GM12874 (cell line): ENCODE results near the gene ABCA3.

Experiments
- CTCF ChIP-seq: IDR thresholded peaks from 2 replicates; pipeline ENCODE4 v1.5.1; 2011; ENCODE audit warnings: low read depth, mild to moderate bottlenecking, control low read depth, low read length, moderate library complexity; ENCODE audit not compliant: insufficient read depth

ABCA3 gene

DNA sequence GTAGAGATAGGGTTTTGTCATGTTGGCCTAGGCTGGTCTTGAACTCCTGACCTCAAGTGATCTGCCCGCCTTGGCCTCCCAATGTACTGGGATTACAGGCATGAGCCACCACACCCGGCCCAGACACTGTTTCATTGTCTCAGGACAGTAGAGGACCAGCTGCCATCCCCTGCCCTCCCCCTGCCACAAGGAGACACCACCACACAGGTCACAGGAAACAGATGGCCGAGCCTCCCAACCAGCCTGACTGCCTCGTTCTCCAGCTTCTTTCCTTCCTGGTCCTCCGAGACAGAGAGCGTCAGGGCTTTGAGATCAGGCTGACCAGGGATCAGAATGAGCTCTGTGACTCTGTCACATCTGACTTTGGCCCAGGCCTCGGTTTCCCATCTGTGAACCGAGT lies 51.8 kb downstream of the ABCA3 start:
- no peak for TF ChIP-seq CTCF

GRCh38 chr16:2287916-2288547 lies 52.5 kb downstream of the ABCA3 start:
- no peak for TF ChIP-seq CTCF

DNA sequence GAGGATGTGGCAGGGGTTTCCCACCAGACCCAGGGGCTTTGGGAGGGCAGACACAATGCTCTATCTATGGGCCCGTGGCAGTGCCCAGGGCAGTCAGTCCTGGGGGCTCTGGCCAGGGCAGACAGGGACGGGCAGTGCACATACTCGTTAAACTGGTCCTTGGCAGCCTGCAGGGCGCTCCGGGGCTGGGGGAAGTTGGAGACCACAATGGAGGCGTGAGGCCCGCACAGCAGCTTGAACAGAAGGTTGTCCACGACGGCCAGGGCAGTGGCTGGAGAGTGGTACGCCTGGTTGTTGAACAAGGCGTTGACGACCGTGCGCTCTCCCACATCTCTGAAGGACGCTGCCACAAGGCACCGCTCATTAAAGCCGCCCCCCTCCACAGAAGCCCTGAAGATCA lies 54.0 kb downstream of the ABCA3 start:
- TF ChIP-seq CTCF, result no peak

DNA sequence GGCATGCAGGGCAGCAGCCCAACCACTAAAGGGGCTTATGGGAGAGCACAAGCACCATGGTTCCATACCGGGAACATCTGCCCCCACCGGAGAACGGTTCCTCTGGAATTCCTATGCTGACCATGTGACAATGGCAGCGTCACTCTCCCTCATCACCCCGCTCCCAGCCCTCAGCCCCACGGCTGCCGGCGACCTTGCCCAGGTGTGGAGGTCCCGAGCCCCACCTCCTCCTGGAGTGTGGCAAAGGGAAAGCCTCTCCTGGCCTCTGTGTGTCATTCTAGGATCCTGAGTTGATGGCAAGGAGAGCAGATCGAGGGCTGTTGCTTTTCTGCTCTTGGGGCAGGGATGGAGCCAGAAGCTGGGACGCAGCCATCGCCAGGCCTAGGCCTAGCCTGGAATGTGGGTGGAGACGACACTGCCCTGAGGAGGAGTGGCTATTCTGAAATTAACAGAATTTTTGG lies 54.8 kb downstream of the ABCA3 start:
- TF ChIP-seq CTCF, result no peak

GRCh38 chr16:2284797-2285576 lies 55.5 kb downstream of the ABCA3 start:
- no peak for TF ChIP-seq CTCF

- TF ChIP-seq CTCF, result no peak
Observed at GRCh38 chr16:2284001-2284770, 56.3 kb downstream of the ABCA3 start.

DNA sequence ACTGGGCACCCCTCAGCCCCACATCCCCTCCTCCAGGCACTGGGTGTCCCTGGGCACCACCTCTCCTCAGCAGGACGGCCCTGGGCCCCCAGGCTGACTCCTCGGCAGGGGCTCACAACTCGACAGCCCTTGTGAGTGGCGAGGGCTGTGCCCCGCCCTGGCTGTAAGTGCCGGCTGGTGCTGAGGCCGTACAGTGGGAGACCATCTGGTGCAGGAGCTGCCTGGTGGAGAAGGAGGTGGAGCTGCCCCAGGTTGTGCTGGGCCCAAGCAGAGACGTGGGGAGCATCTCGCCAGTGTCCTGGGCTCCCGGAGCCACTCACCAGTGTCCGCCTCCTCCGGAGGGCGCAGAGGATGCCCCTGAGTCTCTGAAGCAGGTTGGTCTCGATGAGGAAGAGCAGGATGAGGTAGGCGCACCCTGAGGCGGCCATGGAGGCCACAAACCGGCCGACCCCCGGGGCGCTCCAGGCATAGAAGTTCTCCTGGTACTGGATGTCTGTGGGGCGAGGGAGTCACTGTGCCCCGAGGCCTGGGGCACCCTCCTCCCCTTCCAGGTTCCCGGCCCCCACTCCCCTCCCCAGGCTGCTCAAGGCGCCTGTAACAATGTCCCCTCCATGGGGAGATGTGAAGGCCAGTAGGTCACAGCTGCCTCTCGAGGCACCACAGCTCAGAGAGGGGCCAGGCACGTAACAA lies 57.5 kb downstream of the ABCA3 start:
- no peak for TF ChIP-seq CTCF
